Fibroblast of skin of left quadriceps (primary cell): ENCODE measurements around the gene SRPRB.

Experiments
- DNase-seq, 2 experiments: peaks; one replicate each; pipeline ENCODE4 v3.0.0-alpha.2; 2013; ENCODE audit warnings: low read depth in 2 of 2

SRPRB gene

GRCh38 chr3:133825969-133826727, 20.5 kb downstream of the SRPRB start:
- no peak for DNase-seq

- DNase-seq, result no peak
Observed at GRCh38 chr3:133827136-133827535, 21.5 kb downstream of the SRPRB start.

- no peak for DNase-seq
Observed at GRCh38 chr3:133827684-133828083, 22.1 kb downstream of the SRPRB start.

- DNase-seq, result no peak
Observed at GRCh38 chr3:133828576-133829309, 23.1 kb downstream of the SRPRB start.

GRCh38 chr3:133829310-133829707, 23.7 kb downstream of the SRPRB start:
- no peak for DNase-seq

- no peak for DNase-seq
Observed at GRCh38 chr3:133830071-133830470, 24.5 kb downstream of the SRPRB start.

GRCh38 chr3:133831966-133832801, 26.6 kb downstream of the SRPRB start:
- DNase-seq, result no peak

GRCh38 chr3:133832802-133833144, 27.2 kb downstream of the SRPRB start:
- DNase-seq, result no peak

GRCh38 chr3:133833267-133833666, 27.7 kb downstream of the SRPRB start:
- no peak for DNase-seq

GRCh38 chr3:133833880-133834620, 28.4 kb downstream of the SRPRB start:
- DNase-seq, result no peak

- DNase-seq, result no peak
Observed at GRCh38 chr3:133834621-133835417, 29.2 kb downstream of the SRPRB start.

GRCh38 chr3:133835418-133835743, 29.8 kb downstream of the SRPRB start:
- no peak for DNase-seq

- DNase-seq, result no peak
Observed at GRCh38 chr3:133835961-133836360, 30.3 kb downstream of the SRPRB start.

- DNase-seq, result no peak
Observed at GRCh38 chr3:133836497-133837158, 31.0 kb downstream of the SRPRB start.

- DNase-seq, result no peak
Observed at GRCh38 chr3:133837487-133838295, 32.1 kb downstream of the SRPRB start.

- DNase-seq, result no peak
Observed at GRCh38 chr3:133838296-133838789, 32.7 kb downstream of the SRPRB start.

GRCh38 chr3:133838916-133839800, 33.5 kb downstream of the SRPRB start:
- DNase-seq, result no peak

GRCh38 chr3:133840055-133840737, 34.6 kb downstream of the SRPRB start:
- DNase-seq, result no peak
